GM21390 (cell line): ENCODE results near the gene GPN1.
A peak's percentile ranks its signal among the peaks of the same experiment; 100 is the strongest.
"Not testable (repeated sequence)": the region's sequence is repeated elsewhere in the genome, so short reads cannot be mapped to it uniquely, and the experiment has no call there.

Experiments used
- ATAC-seq: cut with Tn5 transposase; IDR thresholded peaks from one replicate; pipeline ENCODE4 v1.9.1; 2021; ENCODE audit not compliant: unreplicated experiment

Gene GPN1

DNA sequence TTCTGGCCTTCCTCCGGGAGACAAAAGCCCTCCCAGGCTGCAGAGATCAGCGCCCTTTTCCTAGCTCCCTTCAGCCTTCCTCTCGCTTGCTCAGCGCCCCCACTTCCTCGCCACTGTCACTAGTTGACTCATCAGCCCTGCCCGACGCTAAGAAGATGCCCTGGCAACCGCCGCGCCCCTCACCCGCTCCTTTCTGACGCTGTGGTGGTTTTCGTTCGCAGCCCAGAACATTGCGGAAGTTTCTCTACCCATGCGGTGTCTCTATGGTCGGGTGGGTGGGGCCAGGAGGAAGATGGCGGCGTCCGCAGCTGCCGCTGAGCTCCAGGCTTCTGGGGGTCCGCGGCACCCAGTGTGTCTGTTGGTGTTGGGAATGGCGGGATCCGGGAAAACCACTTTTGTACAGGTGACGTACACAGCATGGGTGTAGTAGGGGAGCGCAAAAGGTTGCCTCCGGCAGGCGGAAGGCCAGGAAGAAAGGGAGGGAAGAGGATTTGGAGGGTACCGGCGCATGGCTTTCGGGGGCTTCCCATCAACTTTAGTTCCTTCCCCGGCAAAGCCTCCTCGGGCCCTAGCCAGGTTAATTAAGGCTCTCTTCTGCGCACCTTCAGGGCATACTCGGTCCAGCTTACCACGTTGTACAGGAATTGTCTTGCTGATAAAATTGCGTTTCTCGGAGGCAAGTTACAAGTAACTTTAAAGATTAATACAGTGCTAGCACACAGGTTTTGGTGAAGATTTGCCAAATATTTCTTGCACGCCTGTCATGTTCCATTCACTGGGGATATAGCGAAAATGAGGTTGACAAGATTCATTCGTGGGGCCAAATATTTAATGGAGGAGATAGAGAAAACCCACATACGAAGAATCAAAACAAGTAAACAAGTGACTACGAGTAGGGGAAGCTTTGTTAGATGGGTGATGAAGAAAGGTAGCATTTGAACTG lies at the start of gene GPN1, which contains the start of gene CCDC121:
GPN1 (plus strand) TSS at position 284 of the 943 bp plus-strand sequence; CDS start at position 293, 9 bp downstream.
CCDC121 (minus strand) TSS at position 246 of the 943 bp plus-strand sequence. CDS start 1,213 bp downstream, outside the sequence.
- ATAC-seq, result peak; percentile 96

DNA sequence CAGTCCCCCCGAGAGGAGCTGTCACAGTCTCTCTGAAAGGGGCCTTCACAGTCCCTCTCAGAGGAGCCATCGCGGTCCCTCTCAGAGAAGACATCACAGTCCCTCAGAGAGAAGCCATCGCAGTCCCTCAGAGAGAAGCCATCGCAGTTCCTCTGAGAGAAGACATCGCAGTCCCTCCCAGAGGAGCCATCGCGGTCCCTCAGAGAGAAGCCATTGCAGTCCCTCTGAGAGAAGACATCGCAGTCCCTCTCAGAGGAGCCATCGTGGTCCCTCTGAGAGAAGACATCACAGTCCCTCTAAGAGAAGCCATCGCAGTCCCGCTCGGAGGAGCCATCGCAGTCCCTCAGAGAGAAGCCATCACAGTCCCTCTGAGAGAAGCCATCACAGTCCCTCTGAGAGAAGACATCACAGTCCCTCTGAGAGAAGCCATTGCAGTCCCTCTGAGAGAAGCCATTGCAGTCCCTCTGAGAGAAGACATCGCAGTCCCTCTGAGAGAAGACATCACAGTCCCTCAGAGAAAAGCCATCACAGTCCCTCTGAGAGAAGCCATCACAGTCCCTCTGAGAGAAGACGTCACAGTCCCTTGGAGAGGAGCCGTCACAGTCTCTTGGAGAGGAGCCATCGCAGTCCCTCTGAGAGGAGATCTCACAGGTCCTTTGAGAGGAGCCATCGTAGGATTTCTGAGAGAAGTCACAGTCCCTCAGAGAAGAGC lies 47.3 kb upstream of the GPN1 start:
- no peak for ATAC-seq

DNA sequence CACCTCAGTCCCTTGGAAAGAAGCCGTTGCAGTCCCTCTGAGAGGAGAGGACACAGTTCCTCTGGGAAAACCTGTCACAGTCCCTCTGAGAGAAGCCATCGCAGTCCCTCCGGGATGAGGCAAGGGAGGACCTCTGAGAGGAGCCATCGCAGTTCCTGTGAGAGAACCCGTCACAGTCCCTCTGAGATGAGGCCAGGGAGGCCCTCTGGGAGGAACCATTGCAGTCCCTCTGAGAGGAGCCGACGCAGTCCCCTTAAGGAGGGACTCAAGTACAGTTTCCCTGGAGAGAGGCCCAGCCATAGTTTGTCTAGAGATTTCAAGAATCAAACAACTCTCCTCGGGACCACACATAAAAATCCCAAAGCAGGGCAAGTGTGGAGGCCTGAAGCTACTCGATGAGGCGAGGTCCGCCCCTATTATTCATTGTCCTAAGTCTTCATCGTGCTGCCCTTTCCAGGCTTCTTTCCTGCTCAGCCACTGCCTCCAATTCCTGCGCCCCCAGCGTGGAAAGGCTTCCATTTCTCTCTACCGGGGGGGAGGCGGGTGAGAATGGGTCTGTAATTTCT lies 46.6 kb upstream of the GPN1 start:
- no peak for ATAC-seq

DNA sequence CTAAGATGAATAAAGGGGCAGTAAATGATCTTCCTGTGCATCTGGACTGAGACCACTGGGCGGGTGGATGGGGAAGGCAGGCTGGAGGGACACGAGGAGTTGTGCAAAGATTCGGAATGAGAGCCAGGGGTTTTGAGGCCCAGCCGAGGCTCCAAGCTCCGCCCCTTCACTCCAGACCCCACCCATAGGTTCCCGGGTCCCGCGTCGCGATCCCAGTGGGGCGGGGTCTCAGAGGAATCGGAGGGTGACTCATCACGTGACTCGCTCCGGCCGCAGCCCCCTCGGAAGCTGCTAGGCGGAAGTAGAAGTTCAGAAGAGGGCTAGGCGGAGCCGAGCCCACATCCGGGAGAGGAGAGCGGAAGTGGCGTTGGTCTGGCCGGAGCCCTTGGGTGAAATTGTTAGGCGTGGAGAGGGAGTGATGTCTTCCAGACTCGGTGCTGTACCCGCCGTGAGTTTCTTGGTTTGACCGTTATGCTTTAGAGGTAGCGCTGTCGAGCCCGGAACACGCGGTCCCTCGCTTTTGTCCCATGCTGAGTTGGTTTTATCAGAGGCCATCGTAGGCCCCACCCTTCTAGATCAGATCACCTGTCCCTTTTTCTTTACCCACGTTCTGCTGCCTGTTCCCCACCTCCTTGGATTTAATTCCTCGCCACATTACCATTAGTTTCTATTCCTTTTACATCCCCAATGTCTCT lies 46.0 kb upstream of the GPN1 start, which contains the start of gene ZNF512:
ZNF512 (plus strand) TSS at position 348 of the 695 bp plus-strand sequence; CDS start at position 419, 71 bp downstream.
- ATAC-seq, result peak; percentile 96

DNA sequence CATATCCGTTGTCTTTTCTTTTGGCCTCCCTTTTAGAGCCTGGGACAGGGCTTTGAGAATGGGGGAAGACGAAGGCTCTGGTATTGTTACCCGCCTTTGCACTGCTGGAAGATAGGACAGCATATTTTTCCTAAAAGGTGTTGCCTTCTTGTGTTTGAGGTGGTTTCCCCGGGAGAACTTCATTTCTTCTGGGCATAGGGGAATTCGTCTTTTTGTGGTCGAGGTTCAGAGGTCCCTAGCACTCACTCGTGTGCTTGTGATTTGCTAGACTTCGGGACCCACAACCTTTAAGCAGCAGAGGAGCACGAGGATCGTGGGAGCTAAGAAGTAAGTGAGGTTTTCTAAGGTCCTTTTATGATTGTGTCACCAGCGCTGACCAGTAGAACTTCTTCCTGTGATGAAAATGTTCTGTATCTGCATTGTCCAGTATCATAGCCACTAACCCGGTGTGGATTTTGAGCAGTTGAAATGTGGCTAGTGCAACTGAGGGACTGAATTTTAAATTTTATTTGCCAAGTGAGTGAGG lies 45.4 kb upstream of the GPN1 start:
- no peak for ATAC-seq

DNA sequence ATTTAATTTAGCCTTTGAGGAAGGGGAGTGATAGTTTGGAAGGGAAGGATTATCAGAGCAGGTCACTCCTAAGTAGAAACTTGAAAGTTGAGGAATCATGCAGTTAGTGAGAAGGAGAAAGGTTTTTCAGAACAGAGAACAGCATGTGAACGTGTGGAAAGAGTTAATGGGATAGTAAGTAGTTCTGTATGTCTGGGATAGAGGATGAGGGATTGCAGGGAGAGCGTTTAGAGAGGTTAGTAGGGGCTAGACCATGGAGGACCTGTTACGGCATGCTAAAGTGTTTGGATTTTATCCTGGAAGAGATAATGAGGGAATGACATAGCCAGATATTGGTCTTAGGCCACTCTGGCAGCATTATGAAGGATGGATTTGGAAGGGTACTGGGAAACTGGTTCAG lies 44.3 kb upstream of the GPN1 start:
- no peak for ATAC-seq

DNA sequence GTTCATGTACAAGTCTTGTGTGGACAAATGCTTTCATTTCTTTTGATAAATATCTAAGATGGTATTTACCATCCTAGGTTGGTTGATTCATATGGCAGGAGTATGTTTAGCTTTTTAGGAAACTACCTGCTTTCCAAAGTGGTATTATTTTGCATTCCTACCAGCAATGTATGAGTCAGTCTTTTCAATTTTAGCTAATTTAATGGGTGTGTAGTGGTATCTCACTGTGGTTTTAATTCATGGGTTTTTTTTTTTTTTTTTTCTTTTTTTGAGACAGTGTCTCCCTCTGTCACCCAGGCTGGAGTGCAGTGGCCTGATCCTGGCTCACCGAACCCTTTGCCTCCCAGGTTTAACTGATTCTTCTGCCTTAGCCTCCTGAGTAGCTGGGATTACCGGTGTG lies 41.8 kb upstream of the GPN1 start:
- no peak for ATAC-seq

DNA sequence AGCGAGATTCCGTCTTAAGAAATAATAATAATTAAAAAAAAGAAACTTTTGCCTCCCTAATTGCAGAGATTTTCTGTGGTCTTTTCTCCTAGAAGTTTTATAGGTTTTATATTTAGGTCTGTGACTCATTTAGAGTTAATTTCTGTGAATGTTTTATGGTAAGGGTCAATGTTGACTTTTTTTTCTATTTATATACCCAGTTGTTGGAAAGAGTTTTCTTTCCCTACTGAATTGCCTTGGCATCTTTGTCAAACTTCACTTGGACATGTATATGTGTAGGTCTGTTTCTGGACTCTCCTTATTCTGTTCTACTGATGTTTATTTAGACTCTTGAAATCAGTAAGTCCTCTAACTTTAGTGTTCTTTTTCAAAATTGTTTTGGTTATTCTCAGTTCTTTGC lies 40.5 kb upstream of the GPN1 start:
- ATAC-seq, result no peak

DNA sequence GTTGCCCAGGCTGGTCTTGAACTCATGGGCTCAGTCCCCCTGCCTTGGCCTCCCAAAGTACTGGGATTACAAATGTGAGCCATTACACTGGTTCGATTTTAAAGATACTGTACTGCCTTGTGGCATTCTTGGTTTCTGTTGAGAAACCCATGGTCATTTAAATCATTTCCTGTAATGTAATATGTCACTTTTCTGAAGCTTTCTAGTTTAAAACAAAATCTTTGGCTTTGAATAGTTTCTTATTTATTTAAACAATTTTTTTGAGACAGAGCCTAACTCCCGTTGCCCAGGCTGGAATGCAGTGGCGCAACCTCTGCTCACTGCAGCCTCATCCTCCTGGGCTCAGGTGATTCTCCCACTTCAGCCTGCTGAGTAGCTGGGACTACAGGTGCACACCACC lies 37.1 kb upstream of the GPN1 start:
- no peak for ATAC-seq

DNA sequence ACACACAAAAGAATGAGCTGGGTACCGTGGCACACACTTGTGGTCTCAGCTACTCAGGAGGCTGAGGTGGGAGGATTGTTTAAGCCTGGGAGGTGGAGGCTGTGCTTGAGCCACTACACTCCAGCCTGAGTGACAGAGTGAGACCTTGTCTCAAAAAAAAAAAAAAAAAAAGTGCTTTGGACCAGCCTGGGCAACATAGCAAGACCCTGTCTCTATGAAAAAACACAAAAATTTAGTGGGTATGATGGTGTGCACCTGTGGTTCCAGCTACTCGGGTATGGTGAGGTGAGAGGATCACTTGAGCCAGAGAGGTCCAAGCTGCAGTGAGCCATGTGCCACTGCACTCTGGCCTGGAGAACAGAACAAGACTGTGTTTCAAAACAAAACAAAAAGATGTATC lies 35.6 kb upstream of the GPN1 start:
- ATAC-seq, result no peak

DNA sequence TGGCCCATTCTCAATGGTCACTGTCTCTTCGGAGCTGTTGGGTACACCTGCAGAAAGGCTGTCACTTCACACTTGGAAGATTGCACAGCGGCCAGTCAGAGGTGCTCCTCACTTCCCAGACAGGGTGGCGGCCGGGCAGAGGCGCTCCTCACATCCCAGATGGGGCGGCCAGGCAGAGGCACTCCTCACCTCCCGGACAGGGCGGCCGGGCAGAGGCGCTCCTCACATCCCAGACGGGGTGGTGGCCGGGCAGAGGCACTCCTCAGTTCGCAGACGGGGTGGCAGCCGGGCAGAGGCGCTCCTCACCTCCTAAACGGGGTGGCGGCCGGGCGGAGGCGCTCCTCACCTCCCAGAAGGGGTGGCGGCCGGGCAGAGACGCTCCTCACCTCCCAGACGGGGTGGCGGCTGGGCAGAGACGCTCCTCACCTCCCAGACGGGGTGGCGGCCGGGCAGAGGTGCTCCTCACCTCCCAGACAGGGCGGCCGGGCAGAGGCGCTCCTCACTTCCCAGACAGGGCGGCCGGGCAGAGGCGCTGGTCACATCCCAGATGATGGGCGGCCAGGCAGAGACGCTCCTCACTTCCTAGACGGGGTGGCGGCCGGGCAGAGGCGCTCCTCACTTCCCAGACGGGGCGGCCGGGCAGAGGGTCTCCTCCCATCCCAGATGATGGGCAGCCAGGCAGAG lies 34.7 kb upstream of the GPN1 start:
- not testable (repeated sequence) for ATAC-seq

DNA sequence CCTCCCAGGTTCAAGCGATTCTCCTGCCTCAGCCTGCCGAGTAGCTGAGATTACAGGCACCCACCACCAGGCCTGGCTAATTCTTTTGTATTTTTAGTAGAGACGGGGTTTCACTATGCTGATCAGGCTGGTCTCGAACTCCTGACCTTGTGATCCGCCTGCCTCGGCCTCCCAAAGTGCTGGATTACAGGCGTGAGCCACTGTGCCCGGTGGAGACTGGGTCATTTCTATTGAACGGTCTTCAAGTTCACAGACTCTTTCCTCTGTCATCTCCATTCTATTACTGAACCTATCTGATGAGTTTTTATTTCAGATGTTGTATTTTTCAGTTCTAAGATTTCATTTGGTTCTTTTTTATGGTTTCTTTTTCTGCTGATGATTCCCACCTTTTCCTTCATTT lies 33.4 kb upstream of the GPN1 start:
- ATAC-seq, result not testable (repeated sequence)

DNA sequence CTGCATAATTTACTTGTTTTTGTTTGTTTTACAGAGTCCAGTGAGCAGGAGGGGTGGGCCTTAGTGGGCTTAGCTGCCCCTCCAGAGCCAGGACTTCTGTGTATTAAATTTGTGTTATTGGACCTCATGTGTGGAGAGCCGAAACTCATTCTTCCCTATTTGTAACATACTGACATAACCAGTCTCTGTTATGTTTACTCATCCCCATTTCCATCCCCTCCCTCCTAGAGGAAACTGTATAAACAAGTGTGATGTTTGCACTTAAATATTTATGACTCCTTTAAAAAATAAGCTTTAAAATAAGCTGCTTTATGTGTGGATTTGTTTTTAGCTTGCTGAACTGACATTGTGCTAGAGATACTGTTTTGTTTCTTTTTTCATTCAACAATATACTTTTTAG lies 32.2 kb upstream of the GPN1 start:
- no peak for ATAC-seq

DNA sequence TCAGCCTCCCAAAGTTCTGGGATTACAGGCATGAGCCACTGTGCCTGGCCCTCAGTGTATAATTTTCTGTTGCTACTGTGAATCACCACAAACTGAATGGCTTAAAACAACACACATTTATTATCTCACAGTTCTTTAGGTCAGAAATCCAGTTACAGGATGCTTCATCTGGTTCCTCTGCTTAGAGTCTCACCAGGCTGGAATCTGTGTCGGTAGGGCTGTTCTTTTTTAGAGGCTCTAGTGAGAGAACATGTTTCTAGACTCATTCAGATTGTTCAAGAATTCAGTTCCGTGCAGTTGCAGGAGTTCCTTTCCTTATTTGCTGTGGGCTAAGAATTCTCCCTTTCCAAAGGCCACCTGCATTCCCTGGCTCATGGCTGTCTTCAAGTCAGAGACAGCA lies 22.2 kb upstream of the GPN1 start:
- no peak for ATAC-seq

DNA sequence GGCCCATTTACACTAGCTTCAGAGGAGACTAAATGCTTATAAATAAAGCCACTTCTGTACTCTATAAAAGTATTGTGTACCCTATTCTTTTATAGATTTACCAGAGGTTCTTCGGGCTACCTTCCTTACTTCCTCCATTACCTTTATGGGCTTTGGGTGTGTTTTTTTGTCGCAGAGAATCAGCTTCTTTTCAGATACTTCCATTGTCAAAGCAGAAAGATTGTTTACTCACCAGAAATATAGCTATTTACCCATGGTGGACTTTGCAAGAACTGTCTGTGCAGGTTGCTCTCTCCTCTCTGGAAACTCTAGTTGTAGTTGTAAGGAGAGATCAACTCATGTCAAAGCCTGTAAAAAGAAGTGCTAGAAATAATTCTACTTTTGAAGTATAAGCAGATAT lies 14.9 kb upstream of the GPN1 start:
- ATAC-seq, result no peak

DNA sequence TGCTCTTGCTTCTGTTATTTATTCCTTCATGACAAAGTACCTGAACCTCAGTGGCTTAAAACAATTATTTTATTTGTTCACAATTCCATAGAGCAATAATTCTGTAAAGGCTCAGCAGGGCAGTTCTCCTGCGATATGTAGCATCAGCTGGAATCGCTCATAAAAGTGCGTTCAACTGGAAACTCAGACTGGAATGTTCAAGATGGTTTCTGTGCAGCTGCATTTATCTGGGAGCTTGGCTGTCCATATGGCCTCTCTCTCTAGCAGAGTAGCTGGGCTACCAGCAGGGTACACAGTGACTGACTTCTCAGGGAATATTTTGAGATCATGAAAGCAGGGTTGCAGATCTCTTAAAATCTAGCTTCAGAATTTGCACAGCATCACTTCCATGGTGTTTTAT lies 13.5 kb upstream of the GPN1 start:
- ATAC-seq, result no peak

DNA sequence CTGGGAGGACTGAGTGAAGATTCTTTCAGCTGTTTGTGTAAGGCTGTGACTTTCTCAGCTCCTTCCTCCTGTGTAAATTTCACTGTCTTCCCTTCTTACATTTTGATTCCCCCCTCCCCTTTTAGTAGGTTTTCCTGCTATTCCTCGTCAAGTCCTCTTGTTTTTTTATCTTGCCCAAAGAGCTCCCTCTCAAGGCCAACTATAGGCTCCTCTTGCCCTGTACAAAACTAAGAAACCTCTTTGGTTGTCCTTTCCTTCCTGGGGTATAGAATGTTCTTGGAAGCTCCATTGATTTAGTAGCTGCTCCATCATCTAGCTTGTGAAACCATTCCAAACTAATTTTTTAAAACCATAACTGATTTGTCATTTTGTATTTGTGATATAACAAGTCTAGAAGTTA lies 7.3 kb upstream of the GPN1 start:
- no peak for ATAC-seq

DNA sequence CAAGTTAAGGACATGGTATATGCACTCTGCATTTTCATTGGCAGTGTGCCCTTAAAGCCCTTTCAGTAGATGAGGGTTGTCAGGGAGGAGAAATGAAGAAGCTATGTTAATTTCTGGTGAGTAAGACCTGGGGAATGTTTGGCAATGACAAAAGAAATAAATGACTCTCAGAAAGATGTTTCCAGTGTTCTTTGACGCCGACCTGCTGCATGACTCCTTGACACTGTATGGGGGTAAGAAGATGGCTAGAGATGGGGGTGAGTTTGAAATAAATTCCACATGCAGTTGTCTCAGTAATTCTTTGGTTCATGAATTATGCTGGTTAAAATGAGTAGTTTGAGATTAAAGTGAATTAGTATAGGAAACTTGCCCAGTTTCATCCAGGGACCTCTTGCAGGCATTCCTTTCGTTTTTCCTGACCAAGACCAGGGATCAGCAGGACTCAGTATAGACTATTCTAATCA lies 5.9 kb upstream of the GPN1 start:
- no peak for ATAC-seq

DNA sequence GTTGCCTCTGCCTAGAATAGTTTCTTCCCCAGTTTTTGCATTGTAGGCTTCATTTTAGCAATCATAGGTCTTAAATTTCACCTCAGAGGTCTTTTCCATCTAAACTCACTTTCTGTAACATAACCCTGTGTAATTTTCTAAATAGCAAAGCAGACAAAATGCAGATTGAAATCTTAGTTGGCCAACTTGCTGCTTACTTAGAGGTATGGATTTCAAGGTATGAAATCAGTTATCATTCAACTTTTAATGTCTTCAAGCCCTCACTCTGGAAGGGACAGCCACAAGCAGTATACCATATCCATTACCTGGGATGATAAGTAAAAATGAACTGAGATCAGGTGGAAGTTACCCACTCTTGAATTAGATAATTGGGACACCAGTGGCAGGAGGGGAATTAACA lies 3.9 kb upstream of the GPN1 start:
- no peak for ATAC-seq

DNA sequence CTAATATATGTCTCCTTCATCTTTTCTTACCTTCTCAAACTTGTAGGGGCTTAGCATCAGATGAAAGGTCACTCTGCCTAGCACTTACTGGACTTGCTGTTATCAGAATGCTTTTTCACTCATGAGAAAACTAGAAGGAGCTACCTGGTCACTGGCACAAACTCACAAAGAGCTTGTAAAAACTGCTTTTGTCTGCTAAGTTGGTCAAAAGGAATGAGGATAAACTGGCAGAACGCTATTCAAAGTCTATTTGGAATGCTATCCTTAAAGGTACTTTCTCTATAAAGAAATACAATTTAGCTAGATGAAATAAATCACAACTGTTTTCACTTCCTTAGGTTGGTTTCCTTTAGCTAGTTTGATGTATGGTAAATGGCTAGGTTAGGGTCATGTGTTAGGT lies 2.5 kb upstream of the GPN1 start:
- ATAC-seq, result not testable (repeated sequence)
